Activated CD4-positive, alpha-beta T cell treated with anti-CD3 and anti-CD28 coated beads, Interleukin-2, amount 10 ng/mL, durations not matched to agents 24 days and 14 days (primary cell): ENCODE measurements around the gene SLC43A1. TPM values are rescaled to one million over a fixed set of nuclear protein-coding genes. Genes with fewer than 3 reads are reported as not detected.

Experiments used
- DNase-seq: peaks from one replicate; pipeline ENCODE4 v3.0.0; 2022
- H3K27ac Mint-ChIP-seq: one replicate; pipeline ENCODE4 v1.8.0; 2022; ENCODE audit warnings: mild to moderate bottlenecking, mixed read lengths
- H3K27me3 Mint-ChIP-seq: one replicate; pipeline ENCODE4 v1.8.0; 2022; ENCODE audit warnings: mixed read lengths
- H3K36me3 Mint-ChIP-seq: one replicate; pipeline ENCODE4 v1.8.0; 2022; ENCODE audit warnings: low read depth, mild to moderate bottlenecking, mixed read lengths
- H3K4me1 Mint-ChIP-seq: one replicate; pipeline ENCODE4 v1.8.0; 2021; ENCODE audit warnings: mixed read lengths
- H3K4me3 Mint-ChIP-seq: one replicate; pipeline ENCODE4 v1.8.0; 2022; ENCODE audit warnings: mild to moderate bottlenecking, moderate library complexity, mixed read lengths
- H3K9me3 Mint-ChIP-seq: one replicate; pipeline ENCODE4 v1.8.0; 2021; ENCODE audit warnings: mixed read lengths
- intact Hi-C: fragments of 100-400 bp; cut with micrococcal nuclease; formaldehyde crosslinking; loops from one replicate; pipeline ENCODE4 v1.15.1; 2023
- total RNA-seq: library from RNA; stranded (reverse); gene quantifications from 2 replicates; pipeline ENCODE4 v1.2.3, GENCODE V29; 2022

The SLC43A1 gene
- total RNA-seq, 1 donor from 2014 or later = 35.8 TPM

DNA sequence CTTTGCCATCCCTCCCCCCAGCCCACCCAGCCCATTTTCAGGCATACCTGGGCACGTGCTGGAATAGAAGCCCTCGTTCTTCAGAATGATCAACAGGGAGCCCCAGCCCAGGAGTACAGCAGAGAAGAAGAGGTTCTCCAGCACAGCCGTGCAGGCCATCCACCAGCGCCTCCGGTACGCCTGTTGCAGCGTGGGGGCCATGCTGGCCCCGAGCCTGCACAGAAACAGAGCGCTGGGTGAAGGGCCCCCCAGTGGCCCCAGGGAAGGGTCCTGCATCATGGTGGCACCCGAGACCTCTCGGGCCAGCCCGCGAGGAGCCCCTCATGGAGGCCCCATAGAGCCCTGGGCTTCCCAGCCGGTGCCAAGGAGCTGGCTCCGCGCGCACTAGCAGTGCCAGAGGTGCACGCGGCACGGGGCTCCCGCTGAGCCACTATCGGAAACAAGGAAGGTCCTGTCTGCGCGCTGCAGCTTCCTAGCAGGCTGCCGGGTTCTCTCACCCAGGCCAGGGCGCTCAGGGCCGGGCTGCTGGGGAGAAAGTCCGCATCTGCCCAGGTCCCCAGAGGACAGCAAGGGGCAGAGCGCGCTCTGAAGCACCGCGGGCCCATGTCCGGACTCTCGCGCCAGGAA lies 1.5 kb downstream of the SLC43A1 start:
- peaks cover 2% of the 10 kb centered on the region for H3K36me3 Mint-ChIP-seq
- peak overlapping the region; percentile 91 for H3K27ac Mint-ChIP-seq
- no peaks in the 10 kb centered on the region for H3K9me3 Mint-ChIP-seq
- intact Hi-C loops = loop anchor here (2.0 kb wide), 1 partner anchor 57 kb away; no protein-coding TSS in a partner anchor
- H3K27me3 Mint-ChIP-seq = peaks cover 4% of the 10 kb centered on the region
- H3K4me3 Mint-ChIP-seq = peak overlapping the region; percentile 97
- peak; percentile 78 for DNase-seq
- peaks cover 29% of the 10 kb centered on the region for H3K4me1 Mint-ChIP-seq

DNA sequence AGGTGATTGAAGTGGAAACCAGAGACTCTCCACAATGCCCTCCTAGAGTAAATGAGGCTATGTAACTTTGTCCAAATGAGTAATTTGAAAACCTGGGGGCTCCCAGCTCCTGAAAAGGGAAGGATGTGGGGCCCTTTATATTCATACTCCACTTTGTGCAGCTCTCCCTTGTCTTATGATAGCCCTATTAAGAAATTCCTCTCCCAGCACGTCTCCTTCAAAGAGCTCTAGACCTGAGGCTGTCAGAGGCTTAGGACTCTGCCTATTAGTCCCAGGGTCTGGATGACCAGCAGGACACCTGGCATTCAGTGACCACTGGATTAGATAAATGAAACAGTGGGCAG lies 2.1 kb downstream of the SLC43A1 start:
- Mint-ChIP-seq H3K4me3 (peak overlapping the region; percentile 97), H3K27ac (peak overlapping the region; percentile 34), H3K9me3 (no peaks in the 10 kb centered on the region), H3K36me3 (peaks cover 2% of the 10 kb centered on the region), H3K27me3 (peaks cover 4% of the 10 kb centered on the region), H3K4me1 (peaks cover 29% of the 10 kb centered on the region)
- intact Hi-C loops = no loop called here
- no peak for DNase-seq

- intact Hi-C loops = no loop called here
- DNase-seq = no peak
- Mint-ChIP-seq H3K9me3 (no peaks in the 10 kb centered on the region), H3K4me3 (no peak overlapping the region), H3K27me3 (peaks cover 4% of the 10 kb centered on the region), H3K27ac (no peak overlapping the region), H3K36me3 (peaks cover 4% of the 10 kb centered on the region), H3K4me1 (peaks cover 29% of the 10 kb centered on the region)
Observed at GRCh38 chr11:57512646-57513451, 2.7 kb downstream of the SLC43A1 start.

GRCh38 chr11:57511741-57512430 lies 3.6 kb downstream of the SLC43A1 start:
- Mint-ChIP-seq H3K9me3 (no peaks in the 10 kb centered on the region), H3K36me3 (peaks cover 4% of the 10 kb centered on the region), H3K4me3 (no peak overlapping the region), H3K4me1 (peaks cover 29% of the 10 kb centered on the region), H3K27me3 (peaks cover 4% of the 10 kb centered on the region), H3K27ac (no peak overlapping the region)
- intact Hi-C loops = no loop called here
- DNase-seq = no peak

DNA sequence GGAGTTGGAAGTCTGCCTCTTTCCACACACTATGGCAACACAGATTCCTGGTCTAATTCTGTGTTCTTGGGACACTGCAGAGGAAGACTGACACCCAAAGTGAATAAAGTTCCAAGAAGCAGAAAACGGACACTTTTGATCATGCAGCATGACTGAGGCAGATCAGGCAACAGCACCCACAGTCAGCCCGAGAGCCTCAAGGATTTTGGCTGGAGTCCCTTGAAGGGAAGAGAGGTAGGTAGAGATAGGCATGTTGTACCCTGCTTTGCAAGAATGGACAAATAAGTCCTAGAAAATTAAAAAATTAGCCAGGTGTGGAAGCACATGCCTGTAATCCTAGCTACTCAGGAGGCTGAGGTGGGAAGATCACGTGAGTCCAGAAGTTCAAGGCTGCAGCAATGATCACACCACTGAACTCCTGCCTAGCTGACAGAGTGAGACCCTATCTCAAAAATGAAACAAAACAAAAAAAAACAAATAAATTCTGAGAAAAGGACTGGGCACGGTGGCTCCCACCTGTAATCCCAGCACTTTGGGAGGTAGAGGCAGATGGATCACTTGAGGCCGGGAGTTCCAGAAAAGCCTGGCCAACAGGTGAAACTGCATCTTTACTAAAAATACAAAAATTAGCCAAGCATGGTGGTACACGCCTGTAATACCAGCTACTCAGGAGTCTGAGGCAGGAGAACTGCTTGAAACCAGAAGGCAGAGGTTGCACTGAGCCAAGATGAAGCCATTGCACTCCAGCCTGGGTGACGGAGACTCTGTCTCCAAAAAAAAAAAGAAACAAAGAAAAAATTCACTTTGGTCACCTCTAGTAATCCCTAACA lies 6.9 kb downstream of the SLC43A1 start:
- H3K36me3 Mint-ChIP-seq = peaks cover 5% of the 10 kb centered on the region
- no peaks in the 10 kb centered on the region for H3K27me3 Mint-ChIP-seq
- no peaks in the 10 kb centered on the region for H3K9me3 Mint-ChIP-seq
- DNase-seq = no peak
- H3K4me3 Mint-ChIP-seq = no peak overlapping the region
- intact Hi-C loops = no loop called here
- no peak overlapping the region for H3K27ac Mint-ChIP-seq
- peaks cover 15% of the 10 kb centered on the region for H3K4me1 Mint-ChIP-seq

DNA sequence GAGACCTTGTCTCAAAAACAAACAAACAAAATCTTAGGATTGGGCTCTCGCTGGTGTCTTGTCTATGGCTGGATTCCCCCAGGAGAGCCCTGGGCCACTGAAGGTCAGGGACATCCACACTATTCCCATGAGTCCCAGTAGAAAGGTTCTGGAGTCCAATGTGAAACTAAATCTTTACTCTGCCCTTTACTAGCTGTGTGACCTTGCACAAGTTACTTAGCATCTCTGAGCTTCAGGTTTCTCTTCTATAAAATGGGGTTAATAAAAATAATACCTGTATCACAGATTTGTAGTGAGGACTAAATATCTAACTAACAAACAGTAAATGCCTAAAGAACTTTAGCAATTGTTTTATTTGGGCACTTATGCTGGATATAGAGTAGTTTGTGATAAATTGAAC lies 9.0 kb downstream of the SLC43A1 start:
- Mint-ChIP-seq H3K27me3 (no peaks in the 10 kb centered on the region), H3K4me1 (peaks cover 2% of the 10 kb centered on the region), H3K4me3 (no peak overlapping the region), H3K36me3 (peaks cover 5% of the 10 kb centered on the region), H3K9me3 (no peaks in the 10 kb centered on the region), H3K27ac (no peak overlapping the region)
- intact Hi-C loops = no loop called here
- no peak for DNase-seq

GRCh38 chr11:57504511-57504910 lies 11.0 kb downstream of the SLC43A1 start:
- Mint-ChIP-seq H3K27me3 (no peaks in the 10 kb centered on the region), H3K27ac (no peak overlapping the region), H3K4me3 (no peak overlapping the region), H3K4me1 (peaks cover 9% of the 10 kb centered on the region), H3K9me3 (no peaks in the 10 kb centered on the region), H3K36me3 (peaks cover 13% of the 10 kb centered on the region)
- intact Hi-C loops = no loop called here
- no peak for DNase-seq

DNA sequence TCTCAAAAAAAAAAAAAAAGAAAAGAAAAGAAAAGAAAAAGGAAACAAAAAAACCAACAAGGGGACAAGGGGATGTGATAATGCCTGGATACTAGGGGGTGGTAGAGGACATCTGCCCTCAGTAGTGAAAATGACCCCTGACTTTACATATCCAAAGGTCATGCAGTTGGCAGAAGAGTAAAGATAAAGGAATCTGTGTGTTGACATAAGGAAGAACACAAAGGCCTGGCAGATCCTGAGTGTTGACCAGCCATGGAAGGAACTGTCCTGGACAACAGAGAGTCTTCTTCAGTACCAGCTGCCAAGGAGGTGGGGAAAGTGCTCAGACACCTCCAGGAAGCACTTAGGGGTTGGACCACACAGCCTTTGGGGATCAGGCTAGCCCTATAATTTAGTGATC lies 12.6 kb downstream of the SLC43A1 start:
- Mint-ChIP-seq H3K36me3 (peaks cover 17% of the 10 kb centered on the region), H3K4me3 (no peak overlapping the region), H3K27ac (no peak overlapping the region), H3K27me3 (no peaks in the 10 kb centered on the region), H3K4me1 (peaks cover 9% of the 10 kb centered on the region), H3K9me3 (no peaks in the 10 kb centered on the region)
- DNase-seq = no peak
- intact Hi-C loops = no loop called here

DNA sequence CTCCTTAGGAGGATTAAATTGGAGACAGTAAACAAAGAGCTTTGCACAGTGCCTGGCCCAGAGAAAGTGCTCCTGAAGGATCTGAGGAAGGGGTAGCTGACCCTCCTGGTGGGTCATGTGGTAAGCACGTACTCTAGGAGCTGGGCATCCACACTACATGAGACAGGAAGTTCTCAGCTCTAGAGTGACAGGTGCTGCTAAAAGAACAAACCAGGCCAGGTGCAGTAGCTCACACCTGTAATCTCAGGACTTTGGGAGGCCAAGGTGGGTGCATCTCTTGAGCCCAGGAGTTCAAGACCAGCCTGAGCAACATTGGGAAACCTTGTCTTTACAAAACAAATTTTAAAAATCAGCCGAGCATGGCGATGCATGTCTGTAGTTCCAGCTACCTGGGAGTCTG lies 13.1 kb downstream of the SLC43A1 start:
- Mint-ChIP-seq H3K36me3 (peaks cover 18% of the 10 kb centered on the region), H3K9me3 (no peaks in the 10 kb centered on the region), H3K4me1 (peaks cover 9% of the 10 kb centered on the region), H3K27ac (no peak overlapping the region), H3K27me3 (no peaks in the 10 kb centered on the region), H3K4me3 (no peak overlapping the region)
- intact Hi-C loops = no loop called here
- DNase-seq = no peak

DNA sequence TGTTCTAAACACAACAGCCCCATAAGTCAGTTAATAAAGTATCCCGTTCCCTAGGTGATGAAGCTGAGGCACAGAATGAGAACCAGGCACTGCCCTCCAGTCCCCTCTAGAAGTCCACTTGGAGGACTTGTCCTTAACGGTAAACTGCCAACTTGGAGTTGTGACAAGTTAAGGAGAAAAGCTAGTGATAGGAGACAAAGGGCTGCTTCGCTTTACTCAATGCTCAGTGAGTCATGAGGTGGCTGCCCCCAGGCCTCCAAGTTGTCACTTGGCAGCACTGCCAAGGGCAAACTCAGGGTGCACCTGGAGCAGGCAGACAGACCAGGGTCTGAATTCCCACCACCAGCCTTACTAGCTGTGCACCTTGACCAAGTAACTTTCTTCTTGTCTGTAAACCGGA lies 13.5 kb downstream of the SLC43A1 start:
- Mint-ChIP-seq H3K36me3 (peaks cover 19% of the 10 kb centered on the region), H3K4me3 (no peak overlapping the region), H3K27me3 (no peaks in the 10 kb centered on the region), H3K27ac (no peak overlapping the region), H3K9me3 (no peaks in the 10 kb centered on the region), H3K4me1 (peaks cover 9% of the 10 kb centered on the region)
- intact Hi-C loops = no loop called here
- DNase-seq = no peak

DNA sequence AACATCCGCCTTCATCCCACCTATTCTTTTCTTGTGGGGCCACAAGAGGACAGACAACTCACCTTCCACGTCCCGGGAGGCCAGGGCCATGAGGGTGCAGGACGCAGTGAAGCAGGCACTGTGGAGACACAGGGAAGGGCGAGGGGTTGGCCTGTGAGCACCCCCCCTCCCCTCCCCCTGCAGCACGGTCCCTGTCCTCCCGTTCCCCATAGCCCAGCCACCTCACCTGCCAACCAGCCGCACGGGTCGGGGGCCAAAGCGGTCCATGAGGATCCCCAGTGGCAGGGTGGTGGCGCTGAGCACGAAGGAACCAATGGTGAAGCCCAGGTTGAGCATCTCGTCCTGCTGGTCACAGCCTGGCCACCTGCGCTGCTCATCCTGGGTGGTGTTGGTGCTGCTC lies 14.6 kb downstream of the SLC43A1 start:
- Mint-ChIP-seq H3K4me3 (no peak overlapping the region), H3K9me3 (no peaks in the 10 kb centered on the region), H3K27me3 (no peaks in the 10 kb centered on the region), H3K27ac (no peak overlapping the region), H3K4me1 (peaks cover 9% of the 10 kb centered on the region), H3K36me3 (peaks cover 21% of the 10 kb centered on the region)
- DNase-seq = no peak
- intact Hi-C loops = no loop called here

DNA sequence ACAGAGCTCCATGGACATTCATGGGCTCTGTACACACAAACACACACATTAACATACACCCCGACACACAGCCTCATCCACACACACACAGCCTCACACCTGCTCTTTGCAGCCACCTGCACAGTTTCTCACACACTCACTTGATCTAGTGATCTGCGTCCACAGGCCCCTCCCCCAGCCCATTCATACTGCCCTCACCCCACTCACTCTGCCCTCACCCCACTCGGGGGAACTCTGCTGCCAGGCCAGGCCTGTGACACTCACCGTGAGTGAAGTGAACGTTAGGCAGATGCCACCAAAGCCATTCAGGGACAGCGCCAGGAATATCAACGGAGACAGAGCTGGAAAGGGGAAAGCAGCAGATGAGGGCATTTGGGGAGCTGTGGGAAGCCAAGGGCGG lies 15.0 kb downstream of the SLC43A1 start:
- peaks cover 24% of the 10 kb centered on the region for H3K36me3 Mint-ChIP-seq
- H3K4me1 Mint-ChIP-seq = peaks cover 9% of the 10 kb centered on the region
- H3K4me3 Mint-ChIP-seq = no peak overlapping the region
- H3K27me3 Mint-ChIP-seq = no peaks in the 10 kb centered on the region
- no peaks in the 10 kb centered on the region for H3K9me3 Mint-ChIP-seq
- intact Hi-C loops = no loop called here
- no peak for DNase-seq
- no peak overlapping the region for H3K27ac Mint-ChIP-seq

DNA sequence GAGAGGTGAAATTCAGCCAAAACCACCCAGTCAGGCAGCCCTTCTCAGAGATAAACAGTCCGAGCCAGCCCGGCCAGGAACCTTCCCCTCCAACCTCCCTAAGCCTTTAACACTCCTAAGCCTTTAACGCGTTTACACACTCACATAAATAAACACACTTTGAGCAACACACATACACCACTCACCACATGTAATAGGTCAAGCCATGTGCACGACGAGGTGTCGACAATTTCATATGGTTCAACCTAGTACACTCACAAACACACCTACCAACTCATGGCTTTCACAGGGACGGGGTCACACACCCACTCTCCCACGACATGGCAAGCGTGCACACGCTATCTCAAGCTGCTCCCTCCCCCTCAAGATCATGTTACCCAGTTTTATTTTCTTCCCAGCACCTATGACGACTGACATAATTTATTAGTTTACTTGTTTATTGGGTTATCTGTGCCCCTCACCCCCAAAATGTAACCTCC lies 15.5 kb downstream of the SLC43A1 start:
- Mint-ChIP-seq H3K27ac (no peak overlapping the region), H3K4me3 (no peak overlapping the region), H3K36me3 (peaks cover 24% of the 10 kb centered on the region), H3K9me3 (no peaks in the 10 kb centered on the region), H3K4me1 (peaks cover 9% of the 10 kb centered on the region), H3K27me3 (no peaks in the 10 kb centered on the region)
- intact Hi-C loops = no loop called here
- DNase-seq = no peak
